H1 (cell line): ENCODE data around the gene DAGLA. TPM values are rescaled to one million over a fixed set of nuclear protein-coding genes. Genes with fewer than 3 reads are reported as not detected.

Experiments
- CTCF ChIA-PET: fragments of 300-600 bp; sonication (Branson Sonifier 250); formaldehyde crosslinking; loops from one replicate; lab custom pipeline; 2021; ENCODE audit not compliant: partially characterized antibody; lab: Charles Lee
- POLR2A ChIA-PET: fragments of 300-600 bp; sonication (Branson Sonifier 250); formaldehyde crosslinking; loops from one replicate; lab custom pipeline; 2021; ENCODE audit warnings: inconsistent platforms; ENCODE audit not compliant: partially characterized antibody; lab: Charles Lee
- DNase-seq, 2 experiments: peaks; one replicate each; pipeline versions ENCODE4 v3.0.0 to v3.0.0-alpha.2; 2010 to 2022; ENCODE audit warnings: low spot score in 2 of 2, low read depth in 1 of 2, mixed read lengths in 1 of 2
- FAIRE-seq: peaks from 2 replicates; lab custom pipeline; 2011; peaks lifted over from hg19 to GRCh38; lab: Jason Lieb, UNC
- H2AFZ ChIP-seq: 2 replicates; pipeline ENCODE4 v1.8.1; 2012; ENCODE audit warnings: low read length, inconsistent platforms
- H2AK5ac ChIP-seq: 2 replicates; pipeline ENCODE4 v1.6.1; 2013; ENCODE audit warnings: low read depth, low read length
- H2BK120ac ChIP-seq: replicated peaks from 2 replicates; pipeline ENCODE3; 2013; ENCODE audit warnings: low read depth, low read length, inconsistent platforms
- H2BK12ac ChIP-seq: 2 replicates; pipeline ENCODE4 v1.6.1; 2013; ENCODE audit warnings: low read depth, low read length
- H2BK15ac ChIP-seq: 2 replicates; pipeline ENCODE4 v1.6.1; 2013; ENCODE audit warnings: low read length
- H2BK20ac ChIP-seq: 2 replicates; pipeline ENCODE4 v1.6.1; 2013; ENCODE audit warnings: low read length
- H2BK5ac ChIP-seq: 2 replicates; pipeline ENCODE4 v1.6.1; 2013; ENCODE audit warnings: low read depth, low read length
- H3K14ac ChIP-seq: 2 replicates; pipeline ENCODE4 v1.6.1; 2013; ENCODE audit warnings: inconsistent platforms; ENCODE audit not compliant: insufficient read length
- H3K18ac ChIP-seq: 2 replicates; pipeline ENCODE4 v1.6.1; 2013; ENCODE audit warnings: low read length; ENCODE audit errors: extremely low read depth
- H3K23ac ChIP-seq: 2 replicates; pipeline ENCODE4 v1.6.1; 2013; ENCODE audit warnings: inconsistent platforms; ENCODE audit not compliant: insufficient read length
- H3K23me2 ChIP-seq: 2 replicates; pipeline ENCODE4 v1.6.1; 2013; ENCODE audit warnings: low read depth, low read length
- H3K27ac ChIP-seq: 2 replicates; pipeline ENCODE4 v1.6.1; 2011; ENCODE audit warnings: low read depth, low read length, inconsistent platforms
- H3K27me3 ChIP-seq, 4 experiments: replicated peaks in 1 of 4; 1 replicate in 1 of 4; 2 replicates in 3 of 4; pipeline versions ENCODE4 v1.6.1 to v1.8.1; 2011 to 2013; ENCODE audit warnings: low read length in 3 of 4, mild to moderate bottlenecking in 3 of 4, inconsistent platforms in 2 of 4, mixed read lengths in 2 of 4, moderate library complexity in 1 of 4; ENCODE audit not compliant: control insufficient read depth in 3 of 4, insufficient read depth in 3 of 4; ENCODE audit errors: extremely low read depth in 1 of 4
- H3K36me3 ChIP-seq, 4 experiments: 2 replicates each; pipeline versions ENCODE4 v1.6.1 to v1.8.1; 2011 to 2013; ENCODE audit warnings: mild to moderate bottlenecking in 4 of 4, low read length in 3 of 4, moderate library complexity in 2 of 4, control low read depth in 1 of 4, inconsistent platforms in 1 of 4; ENCODE audit not compliant: insufficient read depth in 4 of 4, control insufficient read depth in 2 of 4
- H3K4ac ChIP-seq: replicated peaks from 2 replicates; pipeline ENCODE3; 2013; ENCODE audit warnings: low read length, low read depth, mixed read lengths, inconsistent platforms; ENCODE audit not compliant: insufficient read length
- H3K4me1 ChIP-seq, 4 experiments: replicated peaks in 1 of 4; 1 replicate in 1 of 4; 2 replicates in 3 of 4; pipeline versions ENCODE4 v1.6.1 to v1.8.1; 2011 to 2013; ENCODE audit warnings: low read length in 3 of 4, inconsistent platforms in 2 of 4, mixed read lengths in 1 of 4; ENCODE audit not compliant: insufficient read depth in 4 of 4, control insufficient read depth in 3 of 4
- H3K4me2 ChIP-seq, 2 experiments: 2 replicates each; pipeline versions ENCODE4 v1.6.1 to v1.8.1; 2011 to 2013; ENCODE audit warnings: low read depth in 2 of 2, low read length in 2 of 2, control low read depth in 1 of 2, inconsistent platforms in 1 of 2, mild to moderate bottlenecking in 1 of 2; ENCODE audit not compliant: insufficient read depth in 1 of 2
- H3K4me3 ChIP-seq, 4 experiments: fragments of 200-600, 300-600 bp in 1 of 4; sonication (generic), shearing (Covaris generic), sonication (Bioruptor Twin) in 1 of 4; 2 replicates each; pipeline versions ENCODE4 v1.5.1 to v1.8.1; 2011 to 2016; ENCODE audit warnings: low read length in 4 of 4, low read depth in 3 of 4, control low read depth in 2 of 4, inconsistent platforms in 2 of 4, mild to moderate bottlenecking in 2 of 4, mixed read lengths in 1 of 4, moderate library complexity in 1 of 4; ENCODE audit not compliant: insufficient read depth in 2 of 4; ENCODE audit errors: extremely low read depth in 1 of 4
- H3K56ac ChIP-seq: replicated peaks from 2 replicates; pipeline ENCODE3; 2013; ENCODE audit warnings: low read depth, mild to moderate bottlenecking, mixed read lengths, low read length, inconsistent platforms; ENCODE audit not compliant: insufficient read length
- H3K79me1 ChIP-seq: 2 replicates; pipeline ENCODE4 v1.6.1; 2013; ENCODE audit warnings: low read depth, low read length, control low read depth
- H3K79me2 ChIP-seq, 2 experiments: 2 replicates each; pipeline versions ENCODE4 v1.6.1 to v1.8.1; 2012 to 2013; ENCODE audit warnings: low read length in 2 of 2, mild to moderate bottlenecking in 2 of 2, inconsistent platforms in 1 of 2; ENCODE audit not compliant: insufficient read depth in 2 of 2, control insufficient read depth in 1 of 2
- H3K9ac ChIP-seq, 4 experiments: replicated peaks in 1 of 4; 1 replicate in 1 of 4; 2 replicates in 3 of 4; pipeline versions ENCODE4 v1.6.1 to v1.8.1; 2011 to 2013; ENCODE audit warnings: low read depth in 3 of 4, low read length in 3 of 4, control low read depth in 2 of 4, mild to moderate bottlenecking in 2 of 4, moderate library complexity in 2 of 4, inconsistent platforms in 1 of 4; ENCODE audit errors: extremely low read depth in 1 of 4
- H3K9me3 ChIP-seq, 2 experiments: 2 replicates each; pipeline versions ENCODE4 v1.6.1 to v1.8.1; 2012 to 2013; ENCODE audit warnings: mild to moderate bottlenecking in 2 of 2, moderate library complexity in 2 of 2, control low read depth in 1 of 2, inconsistent platforms in 1 of 2, low read depth in 1 of 2, low read length in 1 of 2, mixed read lengths in 1 of 2; ENCODE audit not compliant: insufficient read depth in 2 of 2
- H4K20me1 ChIP-seq, 2 experiments: replicated peaks in 1 of 2; 2 replicates each; pipeline versions ENCODE3 to v1.8.1; 2011 to 2013; ENCODE audit warnings: inconsistent platforms in 2 of 2, low read length in 2 of 2, mild to moderate bottlenecking in 1 of 2; ENCODE audit not compliant: insufficient read depth in 2 of 2, control insufficient read depth in 1 of 2
- H4K5ac ChIP-seq: 2 replicates; pipeline ENCODE4 v1.6.1; 2013; ENCODE audit warnings: low read length, low read depth, mixed read lengths, inconsistent platforms; ENCODE audit not compliant: insufficient read length
- H4K8ac ChIP-seq: 2 replicates; pipeline ENCODE4 v1.8.0; 2013; ENCODE audit warnings: mild to moderate bottlenecking, moderate library complexity, low read length, inconsistent platforms; ENCODE audit not compliant: insufficient read depth; ENCODE audit errors: extremely low read depth
- H4K91ac ChIP-seq: replicated peaks from 2 replicates; pipeline ENCODE3; 2013; ENCODE audit warnings: low read length, mixed read lengths, inconsistent platforms; ENCODE audit not compliant: insufficient read length
- CHD2 ChIP-seq: IDR thresholded peaks from 2 replicates; pipeline ENCODE4 v1.6.1; 2012; ENCODE audit warnings: low read length, improper control_type of control experiment
- CTBP2 ChIP-seq: IDR thresholded peaks from 2 replicates; pipeline ENCODE4 v1.7.0; 2011; ENCODE audit warnings: borderline replicate concordance, mild to moderate bottlenecking, moderate library complexity, mixed read lengths, low read length; ENCODE audit not compliant: insufficient read depth, insufficient read length
- EGR1 ChIP-seq: IDR thresholded peaks from 2 replicates; pipeline ENCODE4 v1.6.1; 2011; ENCODE audit warnings: low read depth, low read length, borderline replicate concordance
- GTF2F1 ChIP-seq: IDR thresholded peaks from 2 replicates; pipeline ENCODE4 v1.6.1; 2012; ENCODE audit warnings: low read depth, low read length, improper control_type of control experiment, borderline replicate concordance
- HDAC2 ChIP-seq, 2 experiments: fragments of 300-600 bp in 1 of 2; sonication (generic) in 1 of 2; IDR thresholded peaks; 2 replicates each; pipeline ENCODE4 v1.6.1; 2011 to 2012; ENCODE audit warnings: low read depth in 2 of 2, low read length in 2 of 2, mild to moderate bottlenecking in 2 of 2, moderate library complexity in 2 of 2, borderline replicate concordance in 1 of 2, inconsistent platforms in 1 of 2
- JUND ChIP-seq: IDR thresholded peaks from 2 replicates; pipeline ENCODE4 v1.6.1; 2011; ENCODE audit warnings: mild to moderate bottlenecking, improper control_type of control experiment, low read length
- KDM5A ChIP-seq: fragments of 200-600 bp; IDR thresholded peaks from 2 replicates; pipeline ENCODE4 v1.7.1; 2012; ENCODE audit warnings: mild to moderate bottlenecking, low read length, inconsistent platforms, mixed read lengths
- POU5F1 ChIP-seq: IDR thresholded peaks from 2 replicates; pipeline ENCODE4 v1.6.1; 2011; ENCODE audit warnings: low read depth, mild to moderate bottlenecking, low read length, moderate library complexity
- SIX5 ChIP-seq: IDR thresholded peaks from 2 replicates; pipeline ENCODE4 v1.6.1; 2011; ENCODE audit warnings: mild to moderate bottlenecking, low read depth, low read length
- SP1 ChIP-seq: IDR thresholded peaks from 2 replicates; pipeline ENCODE4 v1.6.1; 2011; ENCODE audit warnings: low read depth, low read length
- SP4 ChIP-seq: IDR thresholded peaks from 2 replicates; pipeline ENCODE4 v1.6.1; 2012; ENCODE audit warnings: low read length, inconsistent platforms
- TAF7 ChIP-seq: optimal IDR thresholded peaks from 2 replicates; pipeline ENCODE3; 2011; ENCODE audit warnings: low read depth, mild to moderate bottlenecking, inconsistent platforms, low read length, moderate library complexity, borderline replicate concordance
- TEAD4 ChIP-seq: IDR thresholded peaks from 2 replicates; pipeline ENCODE4 v1.6.1; 2012; ENCODE audit warnings: low read depth, low read length, inconsistent platforms, mixed read lengths
- WGBS, 2 experiments: shearing (Covaris generic) in 1 of 2; methylation state at CpG; one replicate each; pipeline versions ENCODE4 v1.1.6 to v1.1.7; 2013 to 2015; ENCODE audit warnings: low lambda C conversion rate in 2 of 2, mixed read lengths in 2 of 2, inconsistent platforms in 1 of 2, low coverage in 1 of 2, missing lambda C conversion rate in 1 of 2; ENCODE audit not compliant: insufficient replicate concordance in 2 of 2, insufficient coverage in 1 of 2, insufficient read length in 1 of 2; ENCODE audit errors: extremely low coverage in 1 of 2, missing lambda C conversion rate in 1 of 2; 5-methylcytosine and 5-hydroxymethylcytosine counted together
- polyA plus RNA-seq, 7 experiments: library from polyadenylated mRNA; depleted of rRNA in 3 of 7; stranded (reverse) in 5 of 7; unstranded in 2 of 7; fragments of >200 nt in 5 of 7; fragments of 200-250 nt in 2 of 7; gene quantifications; 1 replicate in 5 of 7; 2 replicates in 1 of 7; 4 replicates in 1 of 7; pipeline versions ENCODE4 v1.2.1 to v1.2.3, GENCODE V29; 2011 to 2013; ENCODE audit warnings: missing spikeins in 2 of 7, mixed read lengths in 2 of 7
- total RNA-seq: library from RNA; stranded (reverse); fragmentation: NEBNext Ultra II Directional; extraction: Animal tissue kit (Norgen Biotek cat#: 25700); gene quantifications from 2 replicates; pipeline ENCODE4 v1.2.1, GENCODE V29; 2021

The DAGLA gene
- total and polyA plus RNA-seq, 2 of the 8 experiments (the other 6 are each of a cell fraction or from before 2014, with no cell fraction given) = 3.6 to 6.6 TPM

DNA sequence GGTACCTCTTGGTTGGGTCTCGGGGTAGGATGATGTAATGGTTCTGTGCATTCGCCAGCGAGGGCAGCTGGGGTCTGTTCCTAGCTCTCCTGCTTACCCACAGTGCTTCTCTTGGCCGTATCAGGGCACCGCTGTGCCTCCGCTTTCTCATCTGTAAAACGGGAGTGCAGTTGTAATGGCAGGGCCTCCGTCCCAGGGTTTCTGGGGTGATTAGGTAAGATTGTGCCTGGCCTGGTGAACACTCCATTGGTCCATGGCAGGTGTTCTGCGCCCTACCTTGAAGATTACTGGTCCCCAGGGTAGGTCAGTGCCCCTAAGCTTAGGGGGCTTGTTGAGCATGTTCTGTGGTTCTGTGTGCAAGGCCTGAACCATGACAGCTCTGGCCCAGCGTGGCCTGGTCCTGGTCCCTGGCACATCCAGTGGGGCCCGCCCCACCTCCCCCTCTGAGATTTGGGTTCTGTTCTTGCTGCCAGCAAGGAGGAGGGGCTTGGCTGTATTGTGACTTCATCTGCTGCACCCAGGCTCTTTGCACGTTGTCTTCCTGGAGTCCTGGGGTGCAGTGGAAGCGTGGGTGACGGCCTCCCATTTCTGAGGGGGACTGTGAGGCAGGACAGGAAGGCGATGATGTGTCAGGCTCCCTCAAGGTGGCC, 77.1 kb downstream of the DAGLA start:
- Histone ChIP-seq H3K4me1 (peaks cover 0 to 22% (median 11%) of the 10 kb centered on the region in 4 experiments; a peak in 6 of 7 replicates), H2BK5ac (peak overlapping the region; percentile 75; the same call in 1 of the 2 replicates), H3K4me2 (no peak overlapping the region; a peak in 1 of 4 replicates), H3K23ac (no peak overlapping the region), H3K14ac (no peak overlapping the region), H2AK5ac (peak overlapping the region; percentile 83; the same call in 1 of the 2 replicates), H4K91ac (peak overlapping the region; percentile 66), H3K4me3 (no peak overlapping the region), H3K56ac (no peak overlapping the region), H2BK120ac (no peak overlapping the region), H2BK15ac (peak overlapping the region; percentile 95; the same call in 1 of the 2 replicates), H2AFZ (no peak overlapping the region), H3K18ac (peak overlapping the region; percentile 75; the same call in 1 of the 2 replicates), H3K23me2 (no peaks in the 10 kb centered on the region), H4K20me1 (peaks cover 0 to 1% of the 10 kb centered on the region in 2 experiments), H3K4ac (peak overlapping the region; percentile 32), H3K9ac (no peak overlapping the region), H4K5ac (no peak overlapping the region), H4K8ac (no peak overlapping the region), H3K9me3 (no peaks in the 10 kb centered on the region), H2BK12ac (peak overlapping the region; percentile 81; the same call in 1 of the 2 replicates), H3K79me1 (no peaks in the 10 kb centered on the region), H3K27me3 (peaks cover 4 to 16% (median 11%) of the 10 kb centered on the region in 4 experiments; a peak in 6 of 7 replicates), H3K27ac (no peak overlapping the region), H2BK20ac (peak overlapping the region; percentile 34; the same call in 1 of the 2 replicates), H3K36me3 (no peaks in the 10 kb centered on the region), H3K79me2 (no peaks in the 10 kb centered on the region)
- ChIA-PET POLR2A (interaction anchor here (1.7 to 3.5 kb wide), 2 partner anchors 33 to 36 kb away, joined by 4 to 13 read pairs; partner anchors contain the start of genes FEN1 and TMEM258), CTCF (interaction anchor here (1.0 to 6.0 kb wide), 9 partner anchors 9 to 190 kb away, joined by 3 to 48 read pairs (median 4); no protein-coding TSS in a partner anchor)
- DNase-seq (no peak), FAIRE-seq (no peak)
- WGBS, 2 experiments = 90% methylated on average over 15 of the region's 15 CpGs; no CpG with 5 or more reads in 1 of the 2 experiments
- no peak for TF ChIP-seq SIX5
- TF ChIP-seq TAF7 = no peak
- TF ChIP-seq CHD2 = no peak
- TF ChIP-seq KDM5A = no peak
- TF ChIP-seq HDAC2 (IDR thresholded peaks at IDR 0.05; ENCODE audit: borderline replicate concordance in 1 of 2, low read depth in 2 of 2, low read length in 2 of 2) = no peak
- no peak for TF ChIP-seq GTF2F1
- TF ChIP-seq EGR1 = no peak
- TF ChIP-seq TEAD4 = no peak
- TF ChIP-seq JUND = no peak
- TF ChIP-seq SP1 = no peak
- no peak for TF ChIP-seq SP4
- TF ChIP-seq CTBP2 = no peak
- TF ChIP-seq POU5F1 = no peak
